HepG2 (cell line): ENCODE results near the gene MAPK12. TPM values are rescaled to one million over a fixed set of nuclear protein-coding genes. Genes with fewer than 3 reads are reported as not detected.

Experiments
- CC2D1A ChIP-seq: sonication (generic); formaldehyde crosslinking; IDR thresholded peaks from 2 replicates; pipeline ENCODE4 v1.8.1; 2023; ENCODE audit warnings: mild to moderate bottlenecking, missing genetic modification reagents
- MAFG ChIP-seq: sonication (generic); formaldehyde crosslinking; IDR thresholded peaks from 2 replicates; pipeline ENCODE4 v1.5.1; 2020; ENCODE audit warnings: mild to moderate bottlenecking, missing genetic modification reagents
- MBNL3 ChIP-seq: fragments of 250-450 bp; sonication (Bioruptor Pico); conservative IDR thresholded peaks from 2 replicates; pipeline ENCODE4 v1.8.0; 2022; ENCODE audit warnings: mild to moderate bottlenecking, inconsistent platforms
- NBN ChIP-seq: fragments of 450-650 bp; conservative IDR thresholded peaks from 2 replicates; pipeline ENCODE4 v1.6.1; 2017
- NFKB2 ChIP-seq: sonication (generic); formaldehyde crosslinking; IDR thresholded peaks from 2 replicates; pipeline ENCODE4 v1.4.0; 2020; ENCODE audit warnings: missing genetic modification reagents, borderline replicate concordance
- RARG ChIP-seq: sonication (generic); formaldehyde crosslinking; IDR thresholded peaks from 2 replicates; pipeline ENCODE4 v1.4.0; 2020; ENCODE audit warnings: low read depth, mild to moderate bottlenecking, missing genetic modification reagents
- RFX3 ChIP-seq: IDR thresholded peaks from 2 replicates; pipeline ENCODE4 v1.6.1; 2016; ENCODE audit warnings: missing biosample characterization, missing genetic modification reagents
- SAFB2 ChIP-seq: sonication (generic); formaldehyde crosslinking; IDR thresholded peaks from 2 replicates; pipeline ENCODE4 v1.5.1; 2020; ENCODE audit warnings: missing genetic modification reagents, low read depth, mild to moderate bottlenecking, borderline replicate concordance
- SAP130 ChIP-seq: IDR thresholded peaks from 2 replicates; pipeline ENCODE4 v1.6.1; 2016; ENCODE audit warnings: low read depth
- TCF7L2 ChIP-seq: IDR thresholded peaks from 2 replicates; pipeline ENCODE4 v1.6.1; 2011; ENCODE audit warnings: mild to moderate bottlenecking, low read depth, low read length, moderate library complexity
- THAP11 ChIP-seq: IDR thresholded peaks from 2 replicates; pipeline ENCODE4 v1.6.1; 2016; ENCODE audit warnings: missing biosample characterization, missing genetic modification reagents
- XRCC5 ChIP-seq: fragments of 200-400 bp; formaldehyde crosslinking; optimal IDR thresholded peaks from 2 replicates; pipeline ENCODE3; 2017; ENCODE audit warnings: mild to moderate bottlenecking, low read length
- ZNF24 ChIP-seq: fragments of 450-650 bp; IDR thresholded peaks from 2 replicates; pipeline ENCODE4 v1.6.1; 2017; ENCODE audit warnings: antibody characterized with exemption, mild to moderate bottlenecking
- ZNF777 ChIP-seq: sonication (generic); formaldehyde crosslinking; IDR thresholded peaks from 2 replicates; pipeline ENCODE4 v1.4.0; 2020; ENCODE audit warnings: missing genetic modification reagents
- ZNF850 ChIP-seq: sonication (generic); formaldehyde crosslinking; conservative IDR thresholded peaks from 2 replicates; pipeline ENCODE4 v1.9.0; 2021; ENCODE audit warnings: mild to moderate bottlenecking, missing genetic modification reagents
- polyA plus RNA-seq, 8 experiments: library from polyadenylated mRNA; depleted of rRNA in 3 of 8; stranded (reverse) in 7 of 8; unstranded in 1 of 8; fragments of >200 nt; fragmentation: Illumina TruSeq in 4 of 8; extraction: Trizol in 4 of 8; gene quantifications; 2 replicates each; pipeline versions ENCODE4 v1.2.1 to v1.2.3, GENCODE V29; 2011 to 2016; ENCODE audit warnings: low read depth in 4 of 8, missing spikeins in 1 of 8, mixed read lengths in 1 of 8; ENCODE audit not compliant: insufficient read depth in 1 of 8
- total RNA-seq, 5 experiments: library from RNA; depleted of rRNA; stranded (reverse); fragments of >200 nt; fragmentation: Illumina TruSeq; extraction: Trizol; gene quantifications; 2 replicates each; pipeline ENCODE4 v1.2.3, GENCODE V29; 2016; ENCODE audit warnings: low read depth in 1 of 5
- TF ChIP-seq, protein P1 (sequence below): sonication (generic); formaldehyde crosslinking; IDR thresholded peaks from 2 replicates; pipeline ENCODE4 v1.5.1; 2020; ENCODE audit warnings: missing genetic modification reagents, mild to moderate bottlenecking, borderline replicate concordance
- TF ChIP-seq, protein P2 (sequence below): sonication (generic); formaldehyde crosslinking; conservative IDR thresholded peaks from 2 replicates; pipeline ENCODE4 v1.4.0; 2020; ENCODE audit warnings: missing genetic modification reagents
- TF ChIP-seq, protein P3 (sequence below), 2 experiments: sonication (generic) in 1 of 2; formaldehyde crosslinking in 1 of 2; IDR thresholded peaks; 2 replicates each; pipeline versions ENCODE4 v1.6.1 to v1.9.0; 2014 to 2022; ENCODE audit warnings: antibody characterized with exemption in 1 of 2, borderline replicate concordance in 1 of 2, inconsistent platforms in 1 of 2, low read depth in 1 of 2, missing genetic modification reagents in 1 of 2
- TF ChIP-seq, protein P4 (sequence below): sonication (generic); formaldehyde crosslinking; IDR thresholded peaks from 2 replicates; pipeline ENCODE4 v1.4.0; 2020; ENCODE audit warnings: missing genetic modification reagents

Gene MAPK12
- total and polyA plus RNA-seq, 2 of the 13 experiments (the other 11 are each of a cell fraction or from before 2014, with no cell fraction given), result 22.2 to 23.3 TPM

DNA sequence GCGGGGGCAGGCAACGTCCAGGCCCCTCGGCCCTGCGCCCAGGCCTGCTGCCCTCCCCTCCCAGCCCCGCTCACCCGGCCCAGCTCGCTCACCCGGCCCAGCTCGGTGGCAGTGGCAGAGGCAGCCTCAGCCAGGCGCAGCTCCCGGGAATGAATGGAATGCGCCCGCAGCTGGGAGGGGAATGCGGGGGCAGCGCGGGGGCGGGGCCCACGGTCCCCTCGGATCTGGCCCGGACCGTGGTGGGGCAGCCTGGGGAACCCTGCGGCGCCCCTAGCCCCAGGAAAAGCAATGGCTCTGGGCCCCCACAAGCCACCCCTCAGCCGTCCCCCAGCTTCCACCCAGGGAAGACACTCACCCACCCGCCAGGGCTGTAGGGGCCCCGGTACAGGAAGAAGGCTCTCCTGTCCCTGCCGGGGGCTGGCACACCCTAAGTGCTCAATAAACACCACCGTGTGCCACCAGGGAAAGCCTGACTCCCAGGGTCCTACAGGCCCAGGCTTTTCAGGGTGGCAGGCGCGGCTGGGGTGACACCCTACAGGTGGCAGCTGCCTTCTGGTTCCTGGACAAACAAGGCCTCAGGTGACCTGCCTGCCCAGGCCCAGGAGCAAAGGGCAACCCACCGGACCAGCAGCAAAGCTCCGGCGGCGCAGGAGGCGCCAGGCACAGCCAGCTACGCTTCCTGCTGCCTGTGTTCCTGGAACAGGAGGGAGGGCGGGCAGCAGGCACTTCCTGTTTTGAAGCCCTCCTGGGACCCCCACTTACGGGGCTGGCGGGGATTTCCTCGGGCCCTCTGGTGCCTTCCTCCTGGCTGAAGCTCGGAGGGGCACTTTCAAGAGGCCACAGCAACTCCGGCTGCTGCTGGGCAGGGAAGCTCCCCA lies 32.2 kb upstream of the MAPK12 start (continued):
- TF ChIP-seq, protein P1, sequence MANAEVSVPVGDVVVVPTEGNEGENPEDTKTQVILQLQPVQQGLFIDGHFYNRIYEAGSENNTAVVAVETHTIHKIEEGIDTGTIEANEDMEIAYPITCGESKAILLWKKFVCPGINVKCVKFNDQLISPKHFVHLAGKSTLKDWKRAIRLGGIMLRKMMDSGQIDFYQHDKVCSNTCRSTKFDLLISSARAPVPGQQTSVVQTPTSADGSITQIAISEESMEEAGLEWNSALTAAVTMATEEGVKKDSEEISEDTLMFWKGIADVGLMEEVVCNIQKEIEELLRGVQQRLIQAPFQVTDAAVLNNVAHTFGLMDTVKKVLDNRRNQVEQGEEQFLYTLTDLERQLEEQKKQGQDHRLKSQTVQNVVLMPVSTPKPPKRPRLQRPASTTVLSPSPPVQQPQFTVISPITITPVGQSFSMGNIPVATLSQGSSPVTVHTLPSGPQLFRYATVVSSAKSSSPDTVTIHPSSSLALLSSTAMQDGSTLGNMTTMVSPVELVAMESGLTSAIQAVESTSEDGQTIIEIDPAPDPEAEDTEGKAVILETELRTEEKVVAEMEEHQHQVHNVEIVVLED (CRISPR knock-in tag), result peak; percentile 48; the same call in 1 of the 2 replicates
- TF ChIP-seq RFX3 (CRISPR knock-in tag), result no peak
- no peak for TF ChIP-seq ZNF777 (CRISPR knock-in tag)
- TF ChIP-seq, protein P2, sequence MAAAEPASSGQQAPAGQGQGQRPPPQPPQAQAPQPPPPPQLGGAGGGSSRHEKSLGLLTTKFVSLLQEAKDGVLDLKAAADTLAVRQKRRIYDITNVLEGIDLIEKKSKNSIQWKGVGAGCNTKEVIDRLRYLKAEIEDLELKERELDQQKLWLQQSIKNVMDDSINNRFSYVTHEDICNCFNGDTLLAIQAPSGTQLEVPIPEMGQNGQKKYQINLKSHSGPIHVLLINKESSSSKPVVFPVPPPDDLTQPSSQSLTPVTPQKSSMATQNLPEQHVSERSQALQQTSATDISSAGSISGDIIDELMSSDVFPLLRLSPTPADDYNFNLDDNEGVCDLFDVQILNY (CRISPR knock-in tag), result no peak
- TF ChIP-seq SAP130, result peak; percentile 91
- TF ChIP-seq MBNL3 (CRISPR knock-in tag), result no peak
- TF ChIP-seq, protein P3, sequence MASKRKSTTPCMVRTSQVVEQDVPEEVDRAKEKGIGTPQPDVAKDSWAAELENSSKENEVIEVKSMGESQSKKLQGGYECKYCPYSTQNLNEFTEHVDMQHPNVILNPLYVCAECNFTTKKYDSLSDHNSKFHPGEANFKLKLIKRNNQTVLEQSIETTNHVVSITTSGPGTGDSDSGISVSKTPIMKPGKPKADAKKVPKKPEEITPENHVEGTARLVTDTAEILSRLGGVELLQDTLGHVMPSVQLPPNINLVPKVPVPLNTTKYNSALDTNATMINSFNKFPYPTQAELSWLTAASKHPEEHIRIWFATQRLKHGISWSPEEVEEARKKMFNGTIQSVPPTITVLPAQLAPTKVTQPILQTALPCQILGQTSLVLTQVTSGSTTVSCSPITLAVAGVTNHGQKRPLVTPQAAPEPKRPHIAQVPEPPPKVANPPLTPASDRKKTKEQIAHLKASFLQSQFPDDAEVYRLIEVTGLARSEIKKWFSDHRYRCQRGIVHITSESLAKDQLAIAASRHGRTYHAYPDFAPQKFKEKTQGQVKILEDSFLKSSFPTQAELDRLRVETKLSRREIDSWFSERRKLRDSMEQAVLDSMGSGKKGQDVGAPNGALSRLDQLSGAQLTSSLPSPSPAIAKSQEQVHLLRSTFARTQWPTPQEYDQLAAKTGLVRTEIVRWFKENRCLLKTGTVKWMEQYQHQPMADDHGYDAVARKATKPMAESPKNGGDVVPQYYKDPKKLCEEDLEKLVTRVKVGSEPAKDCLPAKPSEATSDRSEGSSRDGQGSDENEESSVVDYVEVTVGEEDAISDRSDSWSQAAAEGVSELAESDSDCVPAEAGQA (IDR thresholded peaks at IDR 0.05; ENCODE audit: low read depth), result no peak; the same call in 1 of the 2 replicates
- TF ChIP-seq, protein P3 (CRISPR knock-in tag; IDR thresholded peaks at IDR 0.05; ENCODE audit: borderline replicate concordance), result peak; percentile 84; the same call in 1 of the 2 replicates
- TF ChIP-seq NFKB2 (CRISPR knock-in tag), result peak; percentile 82; the same call in 1 of the 2 replicates
- TF ChIP-seq MAFG (CRISPR knock-in tag), result no peak; the same call in 1 of the 2 replicates
- TF ChIP-seq, protein P4, sequence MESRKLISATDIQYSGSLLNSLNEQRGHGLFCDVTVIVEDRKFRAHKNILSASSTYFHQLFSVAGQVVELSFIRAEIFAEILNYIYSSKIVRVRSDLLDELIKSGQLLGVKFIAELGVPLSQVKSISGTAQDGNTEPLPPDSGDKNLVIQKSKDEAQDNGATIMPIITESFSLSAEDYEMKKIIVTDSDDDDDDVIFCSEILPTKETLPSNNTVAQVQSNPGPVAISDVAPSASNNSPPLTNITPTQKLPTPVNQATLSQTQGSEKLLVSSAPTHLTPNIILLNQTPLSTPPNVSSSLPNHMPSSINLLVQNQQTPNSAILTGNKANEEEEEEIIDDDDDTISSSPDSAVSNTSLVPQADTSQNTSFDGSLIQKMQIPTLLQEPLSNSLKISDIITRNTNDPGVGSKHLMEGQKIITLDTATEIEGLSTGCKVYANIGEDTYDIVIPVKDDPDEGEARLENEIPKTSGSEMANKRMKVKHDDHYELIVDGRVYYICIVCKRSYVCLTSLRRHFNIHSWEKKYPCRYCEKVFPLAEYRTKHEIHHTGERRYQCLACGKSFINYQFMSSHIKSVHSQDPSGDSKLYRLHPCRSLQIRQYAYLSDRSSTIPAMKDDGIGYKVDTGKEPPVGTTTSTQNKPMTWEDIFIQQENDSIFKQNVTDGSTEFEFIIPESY (CRISPR knock-in tag), result peak; percentile 64
- no peak for TF ChIP-seq ZNF850 (CRISPR knock-in tag)
- no peak for TF ChIP-seq THAP11
- TF ChIP-seq TCF7L2, result no peak
- TF ChIP-seq RARG, result no peak
- no peak for TF ChIP-seq ZNF24
- peak; percentile 73 for TF ChIP-seq XRCC5
- 0 out of 2 replicates have a peak, but pooled peaks have one; percentile 31 for TF ChIP-seq CC2D1A (CRISPR knock-in tag)
- TF ChIP-seq NBN, result no peak
- no peak for TF ChIP-seq SAFB2 (CRISPR knock-in tag)
